ENCODE measurements around the gene DOCK9.

- TF ChIP-seq CTCF (IDR thresholded peaks at IDR 0.05): no peak
- no peak for TF ChIP-seq EZH2 (IDR thresholded peaks at IDR 0.05; ENCODE audit: borderline replicate concordance, insufficient read depth, low read depth, low read length, poor library complexity, severe bottlenecking)
Observed at GRCh38 chr13:98987275-98987674, 9.4 kb upstream of the DOCK9 start.
